GM13977 (cell line): ENCODE results near the gene KLHL5.
"Not testable (repeated sequence)": the region's sequence is repeated elsewhere in the genome, so short reads cannot be mapped to it uniquely, and the experiment has no call there.

Source experiments
- DNase-seq: peaks from one replicate; pipeline ENCODE4 v3.0.0; 2012; ENCODE audit warnings: low spot score
- CTCF ChIP-seq: IDR thresholded peaks from 2 replicates; pipeline ENCODE4 v1.5.1; 2012; ENCODE audit warnings: mild to moderate bottlenecking, control low read depth; ENCODE audit not compliant: insufficient read depth; ENCODE audit errors: extremely low read depth, missing control alignments
- in situ Hi-C: fragments of 300-500 bp; cut with MboI; formaldehyde crosslinking; loops from one replicate; pipeline ENCODE4 v1.12.0; 2022; ENCODE audit warnings: low sequenced_read_pairs, low pct_unique_long_range_greater_than_20kb, mixed read lengths, inconsistent platforms; ENCODE audit not compliant: unreplicated experiment

Gene KLHL5

GRCh38 chr4:39024311-39024865, 37.6 kb upstream of the KLHL5 start:
- in situ Hi-C loops, result no loop called here
- no peak for DNase-seq
- TF ChIP-seq CTCF, result no peak

DNA sequence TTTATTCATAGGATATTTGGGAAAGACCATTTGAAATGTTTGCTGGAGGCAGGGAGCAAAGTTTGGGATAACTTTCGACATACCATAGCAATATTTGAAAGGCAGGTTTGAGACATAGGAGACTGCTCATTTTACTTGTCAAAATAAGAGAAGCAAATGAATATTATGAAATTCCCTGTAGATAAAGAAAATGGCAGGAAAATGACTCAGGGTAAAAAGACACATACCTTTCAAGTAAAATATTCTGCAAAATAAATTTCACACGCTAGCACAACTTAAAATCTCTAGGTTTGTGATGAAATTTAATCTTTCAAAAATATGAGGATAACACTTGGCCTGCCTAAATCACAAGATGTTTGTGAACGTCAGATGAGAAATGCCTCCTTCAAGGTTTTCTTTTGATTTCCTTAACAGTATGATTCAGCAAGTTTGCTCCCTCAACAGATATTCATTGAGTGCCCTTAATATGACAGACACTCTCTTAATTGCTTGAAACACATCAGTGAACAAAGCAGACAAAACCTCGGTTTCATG, 36.4 kb upstream of the KLHL5 start:
- TF ChIP-seq CTCF, result no peak
- DNase-seq, result no peak
- in situ Hi-C loops, result no loop called here

DNA sequence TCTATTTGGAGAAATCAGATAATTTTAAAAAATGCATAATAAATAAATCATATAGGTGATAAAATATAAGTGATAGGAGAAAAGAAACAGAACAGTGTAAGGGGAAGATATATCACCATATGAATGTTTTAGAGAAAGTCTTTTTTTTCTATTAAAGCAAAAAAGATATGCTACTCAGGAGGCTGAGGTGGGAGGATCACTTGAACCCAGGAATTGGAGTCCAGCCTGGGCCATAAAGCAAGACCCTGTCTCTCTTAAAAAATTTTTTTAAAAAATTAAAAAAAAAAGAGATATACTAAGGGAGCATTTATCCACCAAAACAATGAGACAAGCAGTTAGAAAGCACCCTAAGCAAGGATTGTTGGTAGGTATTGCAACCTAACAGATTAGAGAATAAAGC, 35.9 kb upstream of the KLHL5 start:
- in situ Hi-C loops, result no loop called here
- TF ChIP-seq CTCF, result no peak

DNA sequence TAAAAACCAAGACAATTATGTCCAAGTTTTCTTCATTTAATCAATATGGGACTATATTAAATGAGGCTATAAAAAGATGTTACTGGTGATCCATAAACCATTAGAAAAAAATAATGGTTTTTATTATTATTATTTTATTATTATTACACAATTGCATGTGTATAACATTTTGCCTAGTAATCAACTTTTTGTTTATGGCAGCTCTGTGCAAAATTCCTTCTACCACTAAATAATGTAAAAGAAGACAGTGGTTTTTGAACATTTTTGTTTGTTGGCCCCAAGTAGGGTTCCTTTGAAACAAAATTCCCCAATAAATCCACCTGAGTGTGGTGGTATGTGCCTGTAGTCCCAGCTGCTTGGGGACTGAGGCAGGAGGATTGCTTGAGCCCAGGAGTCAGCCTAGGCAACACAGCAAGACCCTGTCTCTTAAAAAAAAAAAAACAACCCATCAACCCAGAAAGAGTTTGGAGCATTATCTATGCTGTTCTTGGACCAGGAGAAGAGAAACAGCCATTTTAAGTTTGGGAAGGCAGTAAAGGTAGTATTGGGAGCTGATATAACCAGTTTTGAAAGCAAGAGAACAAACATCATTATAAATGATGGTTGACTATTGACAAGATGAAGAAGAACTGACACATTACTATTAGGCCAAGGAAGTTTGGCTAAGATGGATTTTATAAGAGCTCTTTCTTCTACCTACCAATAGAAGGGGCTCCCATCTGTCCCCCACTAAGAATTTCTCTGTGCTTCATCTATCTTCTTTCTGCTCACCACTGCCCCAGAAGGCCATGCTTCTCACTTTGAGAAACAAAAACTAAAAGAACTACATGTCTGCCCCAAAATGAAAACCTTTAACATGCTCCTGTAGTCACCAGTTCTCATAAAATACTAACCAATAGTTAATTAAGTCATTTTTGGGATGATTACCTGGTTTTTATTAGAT, 32.0 kb upstream of the KLHL5 start:
- DNase-seq, result no peak
- in situ Hi-C loops, result no loop called here
- peak; percentile 19 for TF ChIP-seq CTCF

More for the DNA sequence above, 35.9 kb upstream of the KLHL5 start:
- no peak for DNase-seq

GRCh38 chr4:39030725-39031124, 31.3 kb upstream of the KLHL5 start:
- no peak for TF ChIP-seq CTCF
- in situ Hi-C loops, result no loop called here
- DNase-seq, result no peak

DNA sequence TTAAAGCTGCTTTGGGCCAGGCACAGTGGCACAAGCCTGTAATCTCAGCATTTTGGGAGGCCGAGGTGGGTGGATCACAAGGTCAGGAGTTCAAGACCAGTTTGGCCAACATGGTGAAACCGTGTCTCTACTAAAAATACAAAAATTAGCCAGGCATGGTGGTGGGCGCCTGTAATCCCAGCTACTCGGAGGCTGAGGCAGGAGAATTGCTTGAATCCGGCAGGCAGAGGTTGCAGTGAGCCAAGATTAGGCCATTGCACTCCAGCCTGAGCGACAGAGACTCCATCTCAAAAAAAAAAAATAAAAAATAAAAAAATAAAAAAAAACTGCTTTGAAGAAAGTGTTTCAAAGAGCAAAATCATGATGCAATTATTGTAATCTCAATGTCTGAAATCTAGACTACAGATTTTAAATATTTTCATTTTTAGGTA, 30.4 kb upstream of the KLHL5 start:
- in situ Hi-C loops, DNase-seq: not testable (repeated sequence)
